Activated CD4-positive, alpha-beta T cell treated with anti-CD3 and anti-CD28 coated beads, Interleukin-2, amount 50 U/mL, for 24 hours (primary cell): ENCODE measurements around the gene RGS14.
A peak's percentile ranks its signal among the peaks of the same experiment; 100 is the strongest.

ENCODE experiments used
- DNase-seq, 2 donors: peaks; one replicate each; pipeline ENCODE4 v3.0.0-alpha.2; 2020; ENCODE audit warnings: low read depth in 1 of 2, low spot score in 1 of 2

RGS14 gene

GRCh38 chr5:177357459-177358351 is at the start of gene RGS14:
TSS of gene RGS14 (plus strand) at chr5:177357924. CDS start at chr5:177358025, 101 bp downstream.
- peak; percentile 31 to 59 for DNase-seq

GRCh38 chr5:177308740-177309139 is 49.0 kb upstream of the RGS14 start:
- DNase-seq = no peak

- peak in 1 of 2 donors; percentile 61 for DNase-seq
Measured at GRCh38 chr5:177309351-177310191, 48.2 kb upstream of the RGS14 start.

- DNase-seq = no peak
Measured at GRCh38 chr5:177310332-177310731, 47.4 kb upstream of the RGS14 start.

GRCh38 chr5:177310757-177311391 is 46.9 kb upstream of the RGS14 start:
- no peak for DNase-seq

- DNase-seq = no peak
Measured at GRCh38 chr5:177311392-177311722, 46.4 kb upstream of the RGS14 start.

- DNase-seq = peak; percentile 80 to 94
Measured at GRCh38 chr5:177311723-177312648, 45.7 kb upstream of the RGS14 start, which contains the start of gene MXD3. TSS of gene MXD3 (minus strand) at chr5:177311898. CDS start at chr5:177311830, 68 bp downstream.

- DNase-seq = no peak
Measured at GRCh38 chr5:177312649-177313181, 45.0 kb upstream of the RGS14 start.

- DNase-seq = no peak
Measured at GRCh38 chr5:177313561-177314259, 44.0 kb upstream of the RGS14 start.

GRCh38 chr5:177314376-177315342 is 43.1 kb upstream of the RGS14 start:
- no peak for DNase-seq

- DNase-seq = no peak
Measured at GRCh38 chr5:177315411-177315810, 42.3 kb upstream of the RGS14 start.

GRCh38 chr5:177316005-177316404 is 41.7 kb upstream of the RGS14 start:
- DNase-seq = no peak

- DNase-seq = peak; percentile 51 to 68
Measured at GRCh38 chr5:177317959-177318377, 39.8 kb upstream of the RGS14 start.

GRCh38 chr5:177319913-177320588 is 37.7 kb upstream of the RGS14 start:
- no peak for DNase-seq

GRCh38 chr5:177320879-177321278 is 36.8 kb upstream of the RGS14 start:
- no peak for DNase-seq

- no peak for DNase-seq
Measured at GRCh38 chr5:177325868-177326381, 31.8 kb upstream of the RGS14 start.
